Osteoblast (primary cell): ENCODE results near the gene LRWD1. TPM values are rescaled to one million over a fixed set of nuclear protein-coding genes. Genes with fewer than 3 reads are reported as not detected.
"Not testable (repeated sequence)": the region's sequence is repeated elsewhere in the genome, so short reads cannot be mapped to it uniquely, and the experiment has no call there.

ENCODE experiments used
- DNase-seq: peaks from one replicate; pipeline ENCODE4 v3.0.0; 2011; ENCODE audit warnings: low spot score, mixed read lengths; ENCODE audit not compliant: insufficient read length; ENCODE audit errors: missing footprints
- H2AFZ ChIP-seq: 2 replicates; pipeline ENCODE4 v1.6.0; 2011; ENCODE audit warnings: mild to moderate bottlenecking, low read length
- H3K27ac ChIP-seq: 2 replicates; pipeline ENCODE4 v1.5.1; 2011; ENCODE audit warnings: mild to moderate bottlenecking, low read depth, low read length, moderate library complexity
- H3K27me3 ChIP-seq: 2 replicates; pipeline ENCODE4 v1.6.0; 2012; ENCODE audit warnings: mild to moderate bottlenecking, control low read depth, inconsistent platforms, low read length, moderate library complexity; ENCODE audit not compliant: insufficient read depth
- H3K36me3 ChIP-seq: 2 replicates; pipeline ENCODE4 v1.5.1; 2011; ENCODE audit warnings: mild to moderate bottlenecking, low read length, control low read depth, moderate library complexity; ENCODE audit not compliant: insufficient read depth
- H3K4me1 ChIP-seq: 2 replicates; pipeline ENCODE4 v1.5.1; 2011; ENCODE audit warnings: mild to moderate bottlenecking, low read length, control low read depth, moderate library complexity; ENCODE audit not compliant: insufficient read depth
- H3K4me2 ChIP-seq: 2 replicates; pipeline ENCODE4 v1.6.0; 2011; ENCODE audit warnings: mild to moderate bottlenecking, low read length; ENCODE audit not compliant: insufficient read depth
- H3K4me3 ChIP-seq: fragments of 200-600 bp; sonication (generic); 3 replicates; pipeline ENCODE4 v1.5.1; 2012; ENCODE audit warnings: mild to moderate bottlenecking, low read length, inconsistent platforms; ENCODE audit not compliant: insufficient read depth
- H3K79me2 ChIP-seq: 2 replicates; pipeline ENCODE4 v1.6.0; 2012; ENCODE audit warnings: mild to moderate bottlenecking, low read length, control low read depth, inconsistent platforms; ENCODE audit not compliant: insufficient read depth
- H3K9me3 ChIP-seq: 2 replicates; pipeline ENCODE4 v1.5.1; 2011; ENCODE audit warnings: low read depth, low read length, control low read depth
- H4K20me1 ChIP-seq: 2 replicates; pipeline ENCODE4 v1.6.0; 2012; ENCODE audit warnings: mild to moderate bottlenecking, low read length, control low read depth; ENCODE audit not compliant: insufficient read depth
- CTCF ChIP-seq: IDR thresholded peaks from 2 replicates; pipeline ENCODE4 v1.5.1; 2011; ENCODE audit warnings: mild to moderate bottlenecking, low read depth, low read length, moderate library complexity; ENCODE audit errors: extremely low read depth
- total RNA-seq: library from RNA; depleted of rRNA; stranded (reverse); fragments of >200 nt; gene quantifications from 2 replicates; pipeline ENCODE4 v1.2.3, GENCODE V29; 2012

Gene LRWD1
- total RNA-seq, 1 donor = 24.2 TPM

- no peak overlapping the region for H2AFZ ChIP-seq
- peak; percentile 72 for DNase-seq
- H3K4me3 ChIP-seq = no peak overlapping the region
- H4K20me1 ChIP-seq = peaks cover 7% of the 10 kb centered on the region
- no peaks in the 10 kb centered on the region for H3K79me2 ChIP-seq
- no peaks in the 10 kb centered on the region for H3K9me3 ChIP-seq
- TF ChIP-seq CTCF = no peak
- no peak overlapping the region for H3K27ac ChIP-seq
- peaks cover 12% of the 10 kb centered on the region for H3K36me3 ChIP-seq
- no peak overlapping the region for H3K4me2 ChIP-seq
- H3K4me1 ChIP-seq = peaks cover 8% of the 10 kb centered on the region
- no peaks in the 10 kb centered on the region for H3K27me3 ChIP-seq
These were observed 10.3 kb upstream of the LRWD1 start for GRCh38 chr7:102454468-102454867.

GRCh38 chr7:102454932-102455331, 9.9 kb upstream of the LRWD1 start:
- H3K36me3 ChIP-seq = peaks cover 14% of the 10 kb centered on the region
- H3K4me1 ChIP-seq, H3K27me3 ChIP-seq, H4K20me1 ChIP-seq, H2AFZ ChIP-seq, H3K27ac ChIP-seq, DNase-seq, H3K4me2 ChIP-seq, H3K79me2 ChIP-seq, H3K4me3 ChIP-seq, H3K9me3 ChIP-seq: not testable (repeated sequence)

GRCh38 chr7:102455596-102455995, 9.2 kb upstream of the LRWD1 start:
- H3K27me3 ChIP-seq = no peaks in the 10 kb centered on the region
- no peak overlapping the region for H2AFZ ChIP-seq
- H3K4me2 ChIP-seq = no peak overlapping the region
- peaks cover 8% of the 10 kb centered on the region for H3K4me1 ChIP-seq
- H3K27ac ChIP-seq = no peak overlapping the region
- H3K36me3 ChIP-seq = peaks cover 14% of the 10 kb centered on the region
- H3K4me3 ChIP-seq = no peak overlapping the region
- DNase-seq = peak; percentile 66
- TF ChIP-seq CTCF = no peak
- no peaks in the 10 kb centered on the region for H3K9me3 ChIP-seq
- H3K79me2 ChIP-seq = peaks cover 1% of the 10 kb centered on the region
- peaks cover 5% of the 10 kb centered on the region for H4K20me1 ChIP-seq

GRCh38 chr7:102456327-102456726, 8.5 kb upstream of the LRWD1 start:
- Histone ChIP-seq H3K4me3 (no peak overlapping the region), H3K4me1 (peaks cover 5% of the 10 kb centered on the region), H3K27ac (no peak overlapping the region), H4K20me1 (peaks cover 5% of the 10 kb centered on the region), H2AFZ (no peak overlapping the region), H3K9me3 (no peaks in the 10 kb centered on the region), H3K27me3 (no peaks in the 10 kb centered on the region), H3K4me2 (no peak overlapping the region), H3K36me3 (peaks cover 14% of the 10 kb centered on the region), H3K79me2 (peaks cover 3% of the 10 kb centered on the region)
- DNase-seq = peak; percentile 95
- TF ChIP-seq CTCF = no peak
